Measurements from ENCODE around the gene SOCS7.

GRCh38 chr17:38444151-38444550 is 92.5 kb downstream of the SOCS7 start:
- no peak for TF ChIP-seq EZH2 (IDR thresholded peaks at IDR 0.05; ENCODE audit: insufficient read depth, poor library complexity, severe bottlenecking)
- TF ChIP-seq EZH2phosphoT487 (IDR thresholded peaks at IDR 0.05; ENCODE audit: insufficient read depth, low read depth): no peak
